ENCODE measurements around the gene RPS19BP1. TPM values are rescaled to one million over a fixed set of nuclear protein-coding genes. Genes with fewer than 3 reads are reported as not detected.

RPS19BP1 gene
- total and polyA plus RNA-seq, 2 donors (not counting 1 experiment from before 2014, with no cell fraction given), result 60.3 to 74.8 TPM

DNA sequence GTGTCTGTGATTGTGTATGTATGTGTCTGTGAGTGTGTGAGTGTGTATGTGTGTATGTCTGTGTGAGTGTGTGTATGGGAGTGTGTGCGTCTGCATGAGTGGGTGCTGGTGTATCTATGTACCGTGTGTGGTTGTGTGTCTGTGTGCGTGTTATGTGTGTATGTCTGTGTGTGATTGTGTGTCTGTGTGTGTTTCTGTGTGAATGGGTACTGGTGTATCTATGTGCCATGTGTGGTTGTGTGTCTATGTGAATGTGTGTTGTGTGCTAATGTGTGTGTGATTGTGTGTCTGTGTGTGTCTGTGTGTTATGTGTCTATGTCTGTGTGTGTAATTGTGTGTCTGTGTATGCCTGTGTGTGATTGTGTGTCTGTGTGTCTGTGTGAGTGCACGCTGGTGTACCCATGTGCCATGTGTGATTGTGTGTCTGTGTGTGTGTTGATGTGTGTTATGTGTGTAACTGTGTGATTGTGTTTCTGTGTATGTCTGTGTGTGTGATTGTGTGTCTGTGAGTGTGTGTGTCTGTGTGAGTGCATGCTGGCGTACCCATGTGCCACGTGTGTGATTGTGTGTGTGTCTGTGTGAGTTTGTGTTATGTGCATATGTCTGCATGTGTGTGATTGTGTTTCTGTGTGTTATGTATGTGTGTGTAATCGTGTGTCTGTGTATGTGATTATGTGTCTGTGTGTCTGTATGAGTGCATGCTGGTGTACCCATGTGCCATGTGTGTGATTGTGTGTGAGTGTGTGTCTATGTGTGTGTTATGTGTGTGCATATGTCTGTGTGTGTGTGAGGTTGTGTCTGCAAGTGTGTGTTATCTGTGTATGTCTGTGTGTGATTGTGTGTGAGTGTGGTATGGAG, 31.3 kb upstream of the RPS19BP1 start:
- no peak overlapping the region for H3K4me3 Mint-ChIP-seq
- POLR2A ChIA-PET, result no interaction called here
- no peaks in the 10 kb centered on the region for H4K20me1 ChIP-seq (ENCODE audit: control insufficient read depth, insufficient read depth, low read length, poor library complexity, severe bottlenecking)

More for the DNA sequence above, 31.3 kb upstream of the RPS19BP1 start:
- Histone ChIP-seq H3K27ac (ENCODE audit: low read length in 2 of 2) (no peak overlapping the region), H3K4me3 (ENCODE audit: control extremely low read depth in 1 of 5, extremely low read depth in 1 of 5, insufficient read depth in 1 of 5, low read depth in 2 of 5, low read length in 4 of 5) (no peak overlapping the region), H3K9ac (ENCODE audit: low read length) (no peak overlapping the region), H2AFZ (ENCODE audit: insufficient read depth, low read depth, low read length, poor library complexity, severe bottlenecking) (no peak overlapping the region), H3K4me2 (replicated peaks; ENCODE audit: low read depth, low read length, poor library complexity, severe bottlenecking) (no peak overlapping the region), H3K9me3 (ENCODE audit: control extremely low read depth in 1 of 3, control insufficient read depth in 2 of 3, insufficient read depth in 1 of 3, low read length in 2 of 3) (no peaks in the 10 kb centered on the region), H3K4me1 (ENCODE audit: control insufficient read depth in 2 of 2, insufficient read depth in 2 of 2, low read length in 2 of 2) (peaks cover 9 to 10% of the 10 kb centered on the region in 2 donors), H3K36me3 (replicated peaks in 1 of 2; ENCODE audit: control extremely low read depth in 1 of 2, control insufficient read depth in 1 of 2, extremely low read depth in 1 of 2, insufficient read depth in 2 of 2, low read length in 1 of 2) (no peaks in the 10 kb centered on the region), H3K79me2 (ENCODE audit: control insufficient read depth, insufficient read depth, low read length) (no peaks in the 10 kb centered on the region), H3K27me3 (replicated peaks in 1 of 4; ENCODE audit: control extremely low read depth in 1 of 4, control insufficient read depth in 3 of 4, insufficient read depth in 4 of 4, low read length in 3 of 4) (peaks cover 0 to 16% (median 7%) of the 10 kb centered on the region in 4 experiments)
- Mint-ChIP-seq H3K9me3 (ENCODE audit: insufficient read depth) (peaks cover 6% of the 10 kb centered on the region), H3K27me3 (peaks cover 19% of the 10 kb centered on the region), H3K27ac (no peak overlapping the region), H3K4me1 (peaks cover 14% of the 10 kb centered on the region)
- ATAC-seq (ENCODE audit: low read depth) (no peak), DNase-seq (no peak)
- CTCF ChIA-PET, result no interaction called here
- 84% methylated on average over 7 of the region's 7 CpGs for WGBS (ENCODE audit: insufficient coverage)
- intact Hi-C loops (cut with micrococcal nuclease), result no loop called here
- no peak for TF ChIP-seq CTCF (IDR thresholded peaks at IDR 0.05)
- TF ChIP-seq EZH2 (IDR thresholded peaks at IDR 0.05; ENCODE audit: borderline replicate concordance, insufficient read depth, low read depth, low read length, poor library complexity, severe bottlenecking), result no peak

Data from B cell (primary cell).